Right lobe of liver (tissue), 6 donors: Measurements from ENCODE around the gene SERPINA3. TPM values are rescaled to one million over a fixed set of nuclear protein-coding genes. Genes with fewer than 3 reads are reported as not detected.
A peak's percentile ranks its signal among the peaks of the same experiment; 100 is the strongest.

Experiments
- ATAC-seq, 4 donors: fragments of 200-7000 bp; cut with Tn5 transposase; one replicate each; pipeline ENCODE4 v1.9.1; 2020; ENCODE audit warnings: mild to moderate bottlenecking in 4 of 4, moderate library complexity in 4 of 4
- DNase-seq, 3 donors: peaks; one replicate each; pipeline ENCODE4 v3.0.0-alpha.2; 2020
- H3K27ac ChIP-seq, 3 donors: fragments of 200-600 bp; one replicate each; pipeline ENCODE4 v1.8.0; 2022
- H3K27me3 ChIP-seq, 2 donors: fragments of 200-600 bp; one replicate each; pipeline ENCODE4 v1.8.0; 2022
- H3K36me3 ChIP-seq, 4 donors: fragments of 200-600 bp; sonication (generic) in 1 of 4; one replicate each; pipeline versions ENCODE4 v1.5.1 to v1.8.0; 2017 to 2022; ENCODE audit warnings: control low read depth in 1 of 4
- H3K4me1 ChIP-seq, 4 donors: fragments of 200-600 bp; sonication (generic) in 1 of 4; one replicate each; pipeline versions ENCODE4 v1.5.1 to v1.8.0; 2017 to 2022; ENCODE audit warnings: control low read depth in 1 of 4
- H3K4me3 ChIP-seq, 3 donors: fragments of 200-600 bp; one replicate each; pipeline ENCODE4 v1.8.0; 2022
- H3K9me3 ChIP-seq, 4 donors: fragments of 200-600 bp; sonication (generic) in 1 of 4; one replicate each; pipeline versions ENCODE4 v1.5.1 to v1.8.0; 2017 to 2022; ENCODE audit warnings: control low read depth in 1 of 4
- CTCF ChIP-seq, 4 donors: fragments of 200-600 bp in 3 of 4; fragments of 450-650 bp in 1 of 4; IDR thresholded peaks; one replicate each; pipeline versions ENCODE4 v1.5.1 to v1.8.0; 2016 to 2022; ENCODE audit warnings: antibody characterized with exemption in 4 of 4, mild to moderate bottlenecking in 2 of 4
- POLR2A ChIP-seq: fragments of 450-650 bp; IDR thresholded peaks from one replicate; pipeline ENCODE4 v1.6.1; 2017; ENCODE audit warnings: antibody characterized with exemption, mild to moderate bottlenecking
- WGBS: methylation state at CpG from one replicate; pipeline ENCODE4 v1.1.6; 2018; ENCODE audit warnings: low coverage, low lambda C conversion rate; ENCODE audit not compliant: insufficient coverage; ENCODE audit errors: missing lambda C conversion rate; 5-methylcytosine and 5-hydroxymethylcytosine counted together
- intact Hi-C, 2 donors: fragments of 100-400 bp; cut with DNase I; formaldehyde crosslinking; loops; one replicate each; pipeline versions ENCODE4 v1.11.2 to v1.14.1; 2022
- total RNA-seq, 6 experiments: library from RNA; depleted of rRNA in 2 of 6; stranded (reverse); fragments of >200 nt in 2 of 6; fragmentation: NEBNext Ultra II Directional in 3 of 6; extraction: Animal tissue kit (Norgen Biotek cat#: 25700) in 3 of 6; gene quantifications; one replicate each; pipeline versions ENCODE4 v1.1.0 to v1.2.4, GENCODE V29; 2016 to 2023
- donor health status: DM: no; HTN: yes; CAD: no.
- donor health status: DM: no; HTN: no; CAD: no.
- donor health status: DM: no; HTN: no; CAD: no.
- donor health status: DM: no; HTN: yes; CAD: no.
- donor health status: DM: no; HTN: yes; CAD: no.

SERPINA3 gene
- total RNA-seq, 6 experiments from 2014 or later, result 5,211 to 12,749 (median 8,707) TPM

DNA sequence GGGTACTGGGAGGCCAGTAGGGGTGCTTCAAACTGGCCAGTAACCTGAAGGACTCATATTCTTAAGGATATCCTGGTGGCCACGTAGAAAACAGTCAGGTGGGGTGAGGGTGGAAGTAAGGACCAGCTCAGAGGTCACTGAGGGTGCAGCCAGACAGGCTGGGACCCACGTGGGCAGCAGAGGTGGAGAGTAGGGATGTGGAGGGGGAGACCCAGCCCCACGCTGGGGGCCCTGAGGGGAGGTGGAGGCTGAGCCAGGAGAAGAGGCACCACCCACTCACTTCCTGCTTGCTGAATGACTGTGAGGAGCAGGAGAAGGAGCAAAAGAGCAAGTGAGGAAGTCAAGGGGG is 12.6 kb upstream of the SERPINA3 start:
- DNase-seq (peak in 2 of 3 donors; percentile 57 to 61), ATAC-seq (peak; percentile 10 to 45 (median 13))
- intact Hi-C loops, result no loop called here
- no peaks in the 10 kb centered on the region for H3K27me3 ChIP-seq
- H3K27ac ChIP-seq, result peak overlapping the region; percentile 72 to 88 (median 85)
- no peaks in the 10 kb centered on the region for H3K9me3 ChIP-seq
- peaks cover 0 to 65% (median 22%) of the 10 kb centered on the region in 4 donors for H3K4me1 ChIP-seq
- TF ChIP-seq CTCF (IDR thresholded peaks at IDR 0.05), result peak in 1 of 4 donors; percentile 2
- no peak for TF ChIP-seq POLR2A
- H3K4me3 ChIP-seq, result peak overlapping the region; percentile 20 to 75 (median 61)
- 13% methylated on average over 2 of the region's 3 CpGs for WGBS
- H3K36me3 ChIP-seq, result no peaks in the 10 kb centered on the region

- no peaks in the 10 kb centered on the region for H3K9me3 ChIP-seq
- TF ChIP-seq POLR2A (no peak), CTCF (IDR thresholded peaks at IDR 0.05) (no peak)
- DNase-seq (peak in 2 of 3 donors; percentile 62 to 92), ATAC-seq (peak; percentile 4 to 54 (median 38))
- H3K4me3 ChIP-seq, result peak overlapping the region; percentile 20 to 75 (median 61)
- H3K36me3 ChIP-seq, result no peaks in the 10 kb centered on the region
- peak overlapping the region; percentile 72 to 88 (median 85) for H3K27ac ChIP-seq
- H3K4me1 ChIP-seq, result peaks cover 0 to 60% (median 21%) of the 10 kb centered on the region in 4 donors
- intact Hi-C loops, result no loop called here
- 14% methylated on average over 4 of the region's 11 CpGs for WGBS
- no peaks in the 10 kb centered on the region for H3K27me3 ChIP-seq
Observed at GRCh38 chr14:94600148-94600545, 12.0 kb upstream of the SERPINA3 start.

DNA sequence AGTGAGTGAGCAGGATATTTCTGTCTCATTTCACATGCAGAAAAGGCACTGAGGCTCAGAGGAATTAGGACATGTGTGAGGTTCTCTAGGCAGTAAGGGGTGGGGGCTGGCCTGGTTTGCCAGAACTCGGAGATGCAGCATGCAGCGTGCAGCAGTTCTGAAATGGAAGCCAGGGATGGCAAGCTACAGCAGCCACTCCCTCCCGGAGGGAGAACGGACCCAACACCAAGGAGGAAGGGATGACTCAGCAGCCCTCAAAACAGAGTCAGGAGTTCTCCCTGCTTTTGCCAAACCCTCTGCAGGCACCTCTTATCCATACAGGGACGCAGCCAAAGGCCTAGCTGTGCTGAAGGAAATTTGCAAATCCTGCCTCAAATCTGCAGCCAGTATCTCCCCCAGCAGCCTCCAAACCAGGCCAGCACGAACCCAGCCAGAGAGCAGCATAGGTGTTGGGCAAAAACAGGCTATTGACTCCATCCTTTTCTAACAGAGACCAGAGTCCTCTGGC is 10.3 kb upstream of the SERPINA3 start:
- peak overlapping the region; percentile 3 to 54 (median 34) for H3K27ac ChIP-seq
- ATAC-seq, result peak in 2 of 4 donors; percentile 22 to 31

GRCh38 chr14:94602722-94603121 is 9.5 kb upstream of the SERPINA3 start:
- no peaks in the 10 kb centered on the region for H3K27me3 ChIP-seq
- 90% methylated on average over 5 of the region's 5 CpGs for WGBS
- ATAC-seq (no peak), DNase-seq (peak in 1 of 3 donors; percentile 6)
- H3K9me3 ChIP-seq, result no peaks in the 10 kb centered on the region
- intact Hi-C loops, result no loop called here
- TF ChIP-seq CTCF (IDR thresholded peaks at IDR 0.05), result no peak
- TF ChIP-seq POLR2A, result no peak
- H3K36me3 ChIP-seq, result no peaks in the 10 kb centered on the region
- peaks cover 0 to 38% (median 11%) of the 10 kb centered on the region in 4 donors for H3K4me1 ChIP-seq
- H3K27ac ChIP-seq, result peak overlapping the region in 1 of 3 donors; percentile 54
- H3K4me3 ChIP-seq, result no peak overlapping the region

More for the DNA sequence above, 10.3 kb upstream of the SERPINA3 start:
- Histone ChIP-seq H3K36me3 (no peaks in the 10 kb centered on the region), H3K4me1 (peaks cover 0 to 43% (median 12%) of the 10 kb centered on the region in 4 donors), H3K9me3 (no peaks in the 10 kb centered on the region), H3K4me3 (no peak overlapping the region), H3K27me3 (no peaks in the 10 kb centered on the region)
- peak in 1 of 3 donors; percentile 58 for DNase-seq
- WGBS, result no CpG with 5 or more reads among the region's 6 CpGs
- intact Hi-C loops, result no loop called here
- TF ChIP-seq POLR2A (no peak), CTCF (IDR thresholded peaks at IDR 0.05) (no peak)
